Tibial nerve (tissue), 4 donors: ENCODE data around the gene SNX20. TPM values are rescaled to one million over a fixed set of nuclear protein-coding genes. Genes with fewer than 3 reads are reported as not detected.
A peak's percentile ranks its signal among the peaks of the same experiment; 100 is the strongest.

ENCODE experiments used
- DNase-seq, 2 donors: peaks; one replicate each; pipeline ENCODE4 v3.0.0-alpha.2; 2019; ENCODE audit warnings: low spot score in 2 of 2
- H3K27ac ChIP-seq, 4 donors: fragments of 200-600 bp; sonication (generic) in 3 of 4; one replicate each; pipeline ENCODE4 v1.5.1; 2017 to 2019; ENCODE audit warnings: mild to moderate bottlenecking in 1 of 4
- H3K27me3 ChIP-seq, 2 donors: fragments of 200-600 bp; sonication (generic) in 1 of 2; one replicate each; pipeline versions ENCODE4 v1.5.1 to v1.6.0; 2017 to 2019
- H3K36me3 ChIP-seq, 3 donors: fragments of 200-600 bp; sonication (generic); one replicate each; pipeline ENCODE4 v1.5.1; 2018 to 2019
- H3K4me1 ChIP-seq, 4 donors: fragments of 200-600 bp; sonication (generic) in 3 of 4; one replicate each; pipeline ENCODE4 v1.5.1; 2017 to 2019
- H3K4me3 ChIP-seq, 4 donors: fragments of 200-600 bp; sonication (generic) in 3 of 4; one replicate each; pipeline ENCODE4 v1.5.1; 2017 to 2019; ENCODE audit warnings: mild to moderate bottlenecking in 1 of 4, moderate library complexity in 1 of 4
- H3K9me3 ChIP-seq, 4 donors: fragments of 200-600 bp; sonication (generic) in 3 of 4; one replicate each; pipeline ENCODE4 v1.5.1; 2017 to 2019
- EP300 ChIP-seq, 2 donors: sonication (generic); formaldehyde crosslinking; IDR thresholded peaks; one replicate each; pipeline ENCODE4 v1.6.1; 2017; ENCODE audit warnings: antibody characterized with exemption in 2 of 2, mild to moderate bottlenecking in 1 of 2
- POLR2A ChIP-seq, 2 donors: fragments of 450-650 bp; IDR thresholded peaks; one replicate each; pipeline ENCODE4 v1.6.1; 2017; ENCODE audit warnings: antibody characterized with exemption in 2 of 2, mild to moderate bottlenecking in 2 of 2, moderate library complexity in 2 of 2
- WGBS, 2 donors: methylation state at CpG; one replicate each; pipeline ENCODE4 v1.1.5; 2018; 5-methylcytosine and 5-hydroxymethylcytosine counted together
- total RNA-seq, 4 donors: library from RNA; depleted of rRNA; stranded (reverse); fragments of >200 nt; gene quantifications; one replicate each; pipeline ENCODE4 v1.1.0, GENCODE V29; 2016
- TF ChIP-seq, protein P1 (sequence below), 5 experiments: fragments of 200-600 bp in 3 of 5; fragments of 450-650 bp in 2 of 5; sonication (generic) in 3 of 5; IDR thresholded peaks; one replicate each; pipeline ENCODE4 v1.5.1; 2016 to 2019; ENCODE audit warnings: antibody characterized with exemption in 5 of 5, mild to moderate bottlenecking in 3 of 5, moderate library complexity in 2 of 5

SNX20 gene
- total RNA-seq, 4 donors from 2014 or later, result 1.7 to 5.1 (median 2.3) TPM

GRCh38 chr16:50627419-50627818, 53.7 kb downstream of the SNX20 start:
- peak in 1 of 2 donors; percentile 58 for DNase-seq
- no peaks in the 10 kb centered on the region for H3K27me3 ChIP-seq
- H3K27ac ChIP-seq, result peak overlapping the region in 1 of 4 donors; percentile 5
- no peaks in the 10 kb centered on the region for H3K9me3 ChIP-seq
- peaks cover 0 to 20% (median 7%) of the 10 kb centered on the region in 4 donors for H3K4me1 ChIP-seq
- H3K36me3 ChIP-seq, result peaks cover 0 to 34% (median 0%) of the 10 kb centered on the region in 3 donors
- no peak overlapping the region for H3K4me3 ChIP-seq
- TF ChIP-seq, protein P1, sequence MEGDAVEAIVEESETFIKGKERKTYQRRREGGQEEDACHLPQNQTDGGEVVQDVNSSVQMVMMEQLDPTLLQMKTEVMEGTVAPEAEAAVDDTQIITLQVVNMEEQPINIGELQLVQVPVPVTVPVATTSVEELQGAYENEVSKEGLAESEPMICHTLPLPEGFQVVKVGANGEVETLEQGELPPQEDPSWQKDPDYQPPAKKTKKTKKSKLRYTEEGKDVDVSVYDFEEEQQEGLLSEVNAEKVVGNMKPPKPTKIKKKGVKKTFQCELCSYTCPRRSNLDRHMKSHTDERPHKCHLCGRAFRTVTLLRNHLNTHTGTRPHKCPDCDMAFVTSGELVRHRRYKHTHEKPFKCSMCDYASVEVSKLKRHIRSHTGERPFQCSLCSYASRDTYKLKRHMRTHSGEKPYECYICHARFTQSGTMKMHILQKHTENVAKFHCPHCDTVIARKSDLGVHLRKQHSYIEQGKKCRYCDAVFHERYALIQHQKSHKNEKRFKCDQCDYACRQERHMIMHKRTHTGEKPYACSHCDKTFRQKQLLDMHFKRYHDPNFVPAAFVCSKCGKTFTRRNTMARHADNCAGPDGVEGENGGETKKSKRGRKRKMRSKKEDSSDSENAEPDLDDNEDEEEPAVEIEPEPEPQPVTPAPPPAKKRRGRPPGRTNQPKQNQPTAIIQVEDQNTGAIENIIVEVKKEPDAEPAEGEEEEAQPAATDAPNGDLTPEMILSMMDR (IDR thresholded peaks at IDR 0.05), result peak in 4 of 5 experiments; percentile 10 to 62 (median 38)
- TF ChIP-seq POLR2A (IDR thresholded peaks at IDR 0.05) (peak in 1 of 2 donors; percentile 11), EP300 (IDR thresholded peaks at IDR 0.05) (peak in 1 of 2 donors; percentile 8)
- 16 to 32% methylated on average over 10 of the region's 10 CpGs for WGBS, 2 donors

DNA sequence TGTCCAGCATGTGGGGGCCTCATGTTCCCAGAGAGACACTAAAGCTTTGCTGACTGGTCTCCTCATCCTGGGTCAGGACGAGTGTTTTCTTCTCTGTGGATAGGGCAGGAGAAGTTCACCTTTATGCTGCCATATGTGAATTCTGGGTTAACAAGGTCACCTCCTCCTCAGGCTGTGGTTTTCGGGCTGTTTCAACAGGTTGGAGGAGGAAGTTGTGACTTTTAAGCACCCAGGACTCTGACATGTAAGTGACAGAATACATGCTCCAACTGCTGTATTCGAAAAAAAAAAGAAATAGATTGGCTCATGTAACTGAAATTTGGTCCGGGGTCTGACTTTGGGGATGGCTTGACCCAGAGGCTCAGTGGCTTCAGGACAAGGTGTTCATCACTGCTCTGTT, 54.2 kb downstream of the SNX20 start:
- no peak for DNase-seq
- Histone ChIP-seq H3K4me3 (no peak overlapping the region), H3K4me1 (peaks cover 0 to 20% (median 7%) of the 10 kb centered on the region in 4 donors), H3K9me3 (no peaks in the 10 kb centered on the region), H3K27me3 (no peaks in the 10 kb centered on the region), H3K36me3 (peaks cover 0 to 28% (median 0%) of the 10 kb centered on the region in 3 donors), H3K27ac (peak overlapping the region in 1 of 4 donors; percentile 5)
- WGBS, 2 donors, result 65 to 70% methylated on average over 4 of the region's 4 CpGs
- TF ChIP-seq POLR2A (IDR thresholded peaks at IDR 0.05), result no peak
- TF ChIP-seq, protein P1 (IDR thresholded peaks at IDR 0.05), result no peak
- no peak for TF ChIP-seq EP300 (IDR thresholded peaks at IDR 0.05)

GRCh38 chr16:50625374-50625773, 55.7 kb downstream of the SNX20 start:
- 93 to 94% methylated on average over 5 to 8 of the region's 12 CpGs for WGBS, 2 donors
- H3K27me3 ChIP-seq, result no peaks in the 10 kb centered on the region
- H3K9me3 ChIP-seq, result no peaks in the 10 kb centered on the region
- no peak for TF ChIP-seq POLR2A (IDR thresholded peaks at IDR 0.05)
- H3K4me1 ChIP-seq, result peaks cover 0 to 20% (median 7%) of the 10 kb centered on the region in 4 donors
- H3K4me3 ChIP-seq, result no peak overlapping the region
- no peak overlapping the region for H3K27ac ChIP-seq
- DNase-seq, result no peak
- peaks cover 0 to 13% (median 0%) of the 10 kb centered on the region in 3 donors for H3K36me3 ChIP-seq

- peaks cover 0 to 20% (median 7%) of the 10 kb centered on the region in 4 donors for H3K4me1 ChIP-seq
- H3K9me3 ChIP-seq, result no peaks in the 10 kb centered on the region
- 65 to 69% methylated on average over 8 of the region's 8 CpGs for WGBS, 2 donors
- H3K27me3 ChIP-seq, result no peaks in the 10 kb centered on the region
- no peak for DNase-seq
- TF ChIP-seq POLR2A (IDR thresholded peaks at IDR 0.05), result no peak
- TF ChIP-seq EP300 (IDR thresholded peaks at IDR 0.05), result no peak
- TF ChIP-seq, protein P1 (IDR thresholded peaks at IDR 0.05), result no peak
- no peak overlapping the region for H3K4me3 ChIP-seq
- no peak overlapping the region for H3K27ac ChIP-seq
- peaks cover 0 to 7% (median 0%) of the 10 kb centered on the region in 3 donors for H3K36me3 ChIP-seq
Observed at GRCh38 chr16:50624449-50624970, 56.6 kb downstream of the SNX20 start.

GRCh38 chr16:50622643-50623369, 58.3 kb downstream of the SNX20 start:
- 92 to 94% methylated on average over 11 to 16 of the region's 16 CpGs for WGBS, 2 donors
- no peak for TF ChIP-seq EP300 (IDR thresholded peaks at IDR 0.05)
- no peak for TF ChIP-seq POLR2A (IDR thresholded peaks at IDR 0.05)
- TF ChIP-seq, protein P1 (IDR thresholded peaks at IDR 0.05), result no peak
- no peak overlapping the region for H3K27ac ChIP-seq
- H3K27me3 ChIP-seq, result no peaks in the 10 kb centered on the region
- no peak for DNase-seq
- H3K4me3 ChIP-seq, result no peak overlapping the region
- no peaks in the 10 kb centered on the region for H3K9me3 ChIP-seq
- H3K36me3 ChIP-seq, result peaks cover 0 to 7% (median 0%) of the 10 kb centered on the region in 3 donors
- peaks cover 0 to 20% (median 7%) of the 10 kb centered on the region in 4 donors for H3K4me1 ChIP-seq
